ENCODE measurements around the gene IMP4.

IMP4 gene

GRCh38 chr2:130354139-130354428, 11.4 kb downstream of the IMP4 start:
- no peak for TF ChIP-seq CTCF (IDR thresholded peaks at IDR 0.05)

GRCh38 chr2:130355172-130355577, 12.5 kb downstream of the IMP4 start:
- TF ChIP-seq CTCF (IDR thresholded peaks at IDR 0.05), result no peak

GRCh38 chr2:130355578-130356431, 13.1 kb downstream of the IMP4 start, which contains the start of gene PTPN18:
TSS of gene PTPN18 (plus strand) at chr2:130356056. CDS start at chr2:130356108, 52 bp downstream.
- peak; percentile 44 for TF ChIP-seq CTCF (IDR thresholded peaks at IDR 0.05)

- no peak for TF ChIP-seq CTCF (IDR thresholded peaks at IDR 0.05)
Observed at GRCh38 chr2:130357864-130358263, 15.2 kb downstream of the IMP4 start.

GRCh38 chr2:130358420-130359350, 16.0 kb downstream of the IMP4 start:
- no peak for TF ChIP-seq CTCF (IDR thresholded peaks at IDR 0.05)

- TF ChIP-seq CTCF (IDR thresholded peaks at IDR 0.05), result no peak
Observed at GRCh38 chr2:130359466-130359865, 16.8 kb downstream of the IMP4 start.

- no peak for TF ChIP-seq CTCF (IDR thresholded peaks at IDR 0.05)
Observed at GRCh38 chr2:130363479-130363878, 20.8 kb downstream of the IMP4 start.
